H1 (cell line): ENCODE data around the gene FGGY. TPM values are rescaled to one million over a fixed set of nuclear protein-coding genes. Genes with fewer than 3 reads are reported as not detected.

Experiments
- CTCF ChIA-PET: fragments of 300-600 bp; sonication (Branson Sonifier 250); formaldehyde crosslinking; loops from one replicate; lab custom pipeline; 2021; ENCODE audit not compliant: partially characterized antibody; lab: Charles Lee
- POLR2A ChIA-PET: fragments of 300-600 bp; sonication (Branson Sonifier 250); formaldehyde crosslinking; loops from one replicate; lab custom pipeline; 2021; ENCODE audit warnings: inconsistent platforms; ENCODE audit not compliant: partially characterized antibody; lab: Charles Lee
- DNase-seq, 2 experiments: peaks; one replicate each; pipeline versions ENCODE4 v3.0.0 to v3.0.0-alpha.2; 2010 to 2022; ENCODE audit warnings: low spot score in 2 of 2, low read depth in 1 of 2, mixed read lengths in 1 of 2
- FAIRE-seq: peaks from 2 replicates; lab custom pipeline; 2011; peaks lifted over from hg19 to GRCh38; lab: Jason Lieb, UNC
- H2AFZ ChIP-seq: 2 replicates; pipeline ENCODE4 v1.8.1; 2012; ENCODE audit warnings: low read length, inconsistent platforms
- H2AK5ac ChIP-seq: 2 replicates; pipeline ENCODE4 v1.6.1; 2013; ENCODE audit warnings: low read depth, low read length
- H2BK120ac ChIP-seq: replicated peaks from 2 replicates; pipeline ENCODE3; 2013; ENCODE audit warnings: low read depth, low read length, inconsistent platforms
- H2BK12ac ChIP-seq: 2 replicates; pipeline ENCODE4 v1.6.1; 2013; ENCODE audit warnings: low read depth, low read length
- H2BK15ac ChIP-seq: 2 replicates; pipeline ENCODE4 v1.6.1; 2013; ENCODE audit warnings: low read length
- H2BK20ac ChIP-seq: 2 replicates; pipeline ENCODE4 v1.6.1; 2013; ENCODE audit warnings: low read length
- H2BK5ac ChIP-seq: 2 replicates; pipeline ENCODE4 v1.6.1; 2013; ENCODE audit warnings: low read depth, low read length
- H3K14ac ChIP-seq: 2 replicates; pipeline ENCODE4 v1.6.1; 2013; ENCODE audit warnings: inconsistent platforms; ENCODE audit not compliant: insufficient read length
- H3K18ac ChIP-seq: 2 replicates; pipeline ENCODE4 v1.6.1; 2013; ENCODE audit warnings: low read length; ENCODE audit errors: extremely low read depth
- H3K23ac ChIP-seq: 2 replicates; pipeline ENCODE4 v1.6.1; 2013; ENCODE audit warnings: inconsistent platforms; ENCODE audit not compliant: insufficient read length
- H3K23me2 ChIP-seq: 2 replicates; pipeline ENCODE4 v1.6.1; 2013; ENCODE audit warnings: low read depth, low read length
- H3K27ac ChIP-seq: 2 replicates; pipeline ENCODE4 v1.6.1; 2011; ENCODE audit warnings: low read depth, low read length, inconsistent platforms
- H3K27me3 ChIP-seq, 4 experiments: replicated peaks in 1 of 4; 1 replicate in 1 of 4; 2 replicates in 3 of 4; pipeline versions ENCODE4 v1.6.1 to v1.8.1; 2011 to 2013; ENCODE audit warnings: low read length in 3 of 4, mild to moderate bottlenecking in 3 of 4, inconsistent platforms in 2 of 4, mixed read lengths in 2 of 4, moderate library complexity in 1 of 4; ENCODE audit not compliant: control insufficient read depth in 3 of 4, insufficient read depth in 3 of 4; ENCODE audit errors: extremely low read depth in 1 of 4
- H3K36me3 ChIP-seq, 4 experiments: 2 replicates each; pipeline versions ENCODE4 v1.6.1 to v1.8.1; 2011 to 2013; ENCODE audit warnings: mild to moderate bottlenecking in 4 of 4, low read length in 3 of 4, moderate library complexity in 2 of 4, control low read depth in 1 of 4, inconsistent platforms in 1 of 4; ENCODE audit not compliant: insufficient read depth in 4 of 4, control insufficient read depth in 2 of 4
- H3K4ac ChIP-seq: replicated peaks from 2 replicates; pipeline ENCODE3; 2013; ENCODE audit warnings: low read length, low read depth, mixed read lengths, inconsistent platforms; ENCODE audit not compliant: insufficient read length
- H3K4me1 ChIP-seq, 4 experiments: replicated peaks in 1 of 4; 1 replicate in 1 of 4; 2 replicates in 3 of 4; pipeline versions ENCODE4 v1.6.1 to v1.8.1; 2011 to 2013; ENCODE audit warnings: low read length in 3 of 4, inconsistent platforms in 2 of 4, mixed read lengths in 1 of 4; ENCODE audit not compliant: insufficient read depth in 4 of 4, control insufficient read depth in 3 of 4
- H3K4me2 ChIP-seq, 2 experiments: 2 replicates each; pipeline versions ENCODE4 v1.6.1 to v1.8.1; 2011 to 2013; ENCODE audit warnings: low read depth in 2 of 2, low read length in 2 of 2, control low read depth in 1 of 2, inconsistent platforms in 1 of 2, mild to moderate bottlenecking in 1 of 2; ENCODE audit not compliant: insufficient read depth in 1 of 2
- H3K4me3 ChIP-seq, 4 experiments: fragments of 200-600, 300-600 bp in 1 of 4; sonication (generic), shearing (Covaris generic), sonication (Bioruptor Twin) in 1 of 4; 2 replicates each; pipeline versions ENCODE4 v1.5.1 to v1.8.1; 2011 to 2016; ENCODE audit warnings: low read length in 4 of 4, low read depth in 3 of 4, control low read depth in 2 of 4, inconsistent platforms in 2 of 4, mild to moderate bottlenecking in 2 of 4, mixed read lengths in 1 of 4, moderate library complexity in 1 of 4; ENCODE audit not compliant: insufficient read depth in 2 of 4; ENCODE audit errors: extremely low read depth in 1 of 4
- H3K56ac ChIP-seq: replicated peaks from 2 replicates; pipeline ENCODE3; 2013; ENCODE audit warnings: low read depth, mild to moderate bottlenecking, mixed read lengths, low read length, inconsistent platforms; ENCODE audit not compliant: insufficient read length
- H3K79me1 ChIP-seq: 2 replicates; pipeline ENCODE4 v1.6.1; 2013; ENCODE audit warnings: low read depth, low read length, control low read depth
- H3K79me2 ChIP-seq, 2 experiments: 2 replicates each; pipeline versions ENCODE4 v1.6.1 to v1.8.1; 2012 to 2013; ENCODE audit warnings: low read length in 2 of 2, mild to moderate bottlenecking in 2 of 2, inconsistent platforms in 1 of 2; ENCODE audit not compliant: insufficient read depth in 2 of 2, control insufficient read depth in 1 of 2
- H3K9ac ChIP-seq, 4 experiments: replicated peaks in 1 of 4; 1 replicate in 1 of 4; 2 replicates in 3 of 4; pipeline versions ENCODE4 v1.6.1 to v1.8.1; 2011 to 2013; ENCODE audit warnings: low read depth in 3 of 4, low read length in 3 of 4, control low read depth in 2 of 4, mild to moderate bottlenecking in 2 of 4, moderate library complexity in 2 of 4, inconsistent platforms in 1 of 4; ENCODE audit errors: extremely low read depth in 1 of 4
- H3K9me3 ChIP-seq, 2 experiments: 2 replicates each; pipeline versions ENCODE4 v1.6.1 to v1.8.1; 2012 to 2013; ENCODE audit warnings: mild to moderate bottlenecking in 2 of 2, moderate library complexity in 2 of 2, control low read depth in 1 of 2, inconsistent platforms in 1 of 2, low read depth in 1 of 2, low read length in 1 of 2, mixed read lengths in 1 of 2; ENCODE audit not compliant: insufficient read depth in 2 of 2
- H4K20me1 ChIP-seq, 2 experiments: replicated peaks in 1 of 2; 2 replicates each; pipeline versions ENCODE3 to v1.8.1; 2011 to 2013; ENCODE audit warnings: inconsistent platforms in 2 of 2, low read length in 2 of 2, mild to moderate bottlenecking in 1 of 2; ENCODE audit not compliant: insufficient read depth in 2 of 2, control insufficient read depth in 1 of 2
- H4K5ac ChIP-seq: 2 replicates; pipeline ENCODE4 v1.6.1; 2013; ENCODE audit warnings: low read length, low read depth, mixed read lengths, inconsistent platforms; ENCODE audit not compliant: insufficient read length
- H4K8ac ChIP-seq: 2 replicates; pipeline ENCODE4 v1.8.0; 2013; ENCODE audit warnings: mild to moderate bottlenecking, moderate library complexity, low read length, inconsistent platforms; ENCODE audit not compliant: insufficient read depth; ENCODE audit errors: extremely low read depth
- H4K91ac ChIP-seq: replicated peaks from 2 replicates; pipeline ENCODE3; 2013; ENCODE audit warnings: low read length, mixed read lengths, inconsistent platforms; ENCODE audit not compliant: insufficient read length
- HDAC6 ChIP-seq: IDR thresholded peaks from one replicate; pipeline ENCODE4 v1.7.1; 2012; ENCODE audit warnings: low read depth, mild to moderate bottlenecking, inconsistent platforms, low read length, moderate library complexity
- KDM4A ChIP-seq: IDR thresholded peaks from one replicate; pipeline ENCODE4 v1.7.1; 2012; ENCODE audit warnings: low read depth, mild to moderate bottlenecking, moderate library complexity, low read length, inconsistent platforms; ENCODE audit not compliant: severe bottlenecking
- SIRT6 ChIP-seq: IDR thresholded peaks from one replicate; pipeline ENCODE4 v1.7.1; 2012; ENCODE audit warnings: low read length, inconsistent platforms
- WGBS, 2 experiments: shearing (Covaris generic) in 1 of 2; methylation state at CpG; one replicate each; pipeline versions ENCODE4 v1.1.6 to v1.1.7; 2013 to 2015; ENCODE audit warnings: low lambda C conversion rate in 2 of 2, mixed read lengths in 2 of 2, inconsistent platforms in 1 of 2, low coverage in 1 of 2, missing lambda C conversion rate in 1 of 2; ENCODE audit not compliant: insufficient replicate concordance in 2 of 2, insufficient coverage in 1 of 2, insufficient read length in 1 of 2; ENCODE audit errors: extremely low coverage in 1 of 2, missing lambda C conversion rate in 1 of 2; 5-methylcytosine and 5-hydroxymethylcytosine counted together
- polyA plus RNA-seq, 7 experiments: library from polyadenylated mRNA; depleted of rRNA in 3 of 7; stranded (reverse) in 5 of 7; unstranded in 2 of 7; fragments of >200 nt in 5 of 7; fragments of 200-250 nt in 2 of 7; gene quantifications; 1 replicate in 5 of 7; 2 replicates in 1 of 7; 4 replicates in 1 of 7; pipeline versions ENCODE4 v1.2.1 to v1.2.3, GENCODE V29; 2011 to 2013; ENCODE audit warnings: missing spikeins in 2 of 7, mixed read lengths in 2 of 7
- total RNA-seq: library from RNA; stranded (reverse); fragmentation: NEBNext Ultra II Directional; extraction: Animal tissue kit (Norgen Biotek cat#: 25700); gene quantifications from 2 replicates; pipeline ENCODE4 v1.2.1, GENCODE V29; 2021

The FGGY gene
- total and polyA plus RNA-seq, 2 of the 8 experiments (the other 6 are each of a cell fraction or from before 2014, with no cell fraction given), result 10.3 to 12.5 TPM

DNA sequence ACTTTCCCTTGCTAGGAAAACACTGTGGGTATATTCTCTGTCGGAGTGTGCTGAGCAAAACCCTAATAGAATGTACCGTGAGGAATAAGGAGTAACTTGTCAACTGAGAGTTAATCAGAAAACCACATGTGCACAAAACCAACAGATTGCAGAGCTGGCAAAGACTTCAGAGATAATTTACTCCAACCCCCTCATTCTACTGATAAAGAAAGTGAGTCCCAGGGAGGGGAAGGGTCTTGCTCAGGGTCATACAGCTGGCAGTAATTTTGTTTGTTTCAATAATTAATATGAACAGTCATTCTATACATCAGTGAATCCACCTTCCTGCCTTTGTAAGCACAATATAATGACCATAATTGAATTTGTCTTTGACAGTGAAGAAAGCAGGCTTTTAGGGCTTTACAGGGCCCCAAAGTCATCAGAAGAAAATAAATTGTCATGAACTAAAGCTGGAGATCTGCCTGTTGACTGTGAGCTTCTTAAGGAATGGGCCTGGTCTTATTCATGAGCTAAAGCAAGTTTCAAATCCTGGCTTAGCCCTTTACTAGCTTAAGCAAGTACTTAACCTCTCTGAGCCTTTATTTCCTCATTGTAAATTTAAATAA, 450.6 kb downstream of the FGGY start:
- WGBS, 2 experiments, result 100% methylated on average over 2 of the region's 2 CpGs; no CpG with 5 or more reads in 1 of the 2 experiments

More for the DNA sequence above, 450.6 kb downstream of the FGGY start:
- ChIA-PET POLR2A (no interaction called here), CTCF (interaction anchor here (1.0 kb wide), 2 partner anchors 9 to 12 kb away, joined by 3 to 4 read pairs; no protein-coding TSS in a partner anchor)
- Histone ChIP-seq H3K4ac (no peak overlapping the region), H3K4me1 (peaks cover 0 to 3% (median 1%) of the 10 kb centered on the region in 4 experiments; a peak in 1 of 7 replicates), H3K9ac (no peak overlapping the region), H4K91ac (no peak overlapping the region), H2AFZ (no peak overlapping the region), H4K5ac (no peak overlapping the region), H3K27me3 (peaks cover 0 to 3% (median 0%) of the 10 kb centered on the region in 4 experiments; a peak in 1 of 7 replicates), H2BK120ac (no peak overlapping the region), H4K8ac (no peak overlapping the region), H3K18ac (no peak overlapping the region), H3K23ac (no peak overlapping the region), H3K4me3 (no peak overlapping the region), H3K27ac (no peak overlapping the region), H3K9me3 (no peaks in the 10 kb centered on the region), H3K79me2 (no peaks in the 10 kb centered on the region), H3K23me2 (no peaks in the 10 kb centered on the region; the same call in 1 of the 2 replicates), H4K20me1 (no peaks in the 10 kb centered on the region), H2BK20ac (no peak overlapping the region), H3K14ac (no peak overlapping the region), H3K36me3 (no peaks in the 10 kb centered on the region), H2BK12ac (no peak overlapping the region), H2AK5ac (no peak overlapping the region), H2BK15ac (no peak overlapping the region), H3K4me2 (no peak overlapping the region), H2BK5ac (no peak overlapping the region), H3K56ac (no peak overlapping the region), H3K79me1 (no peaks in the 10 kb centered on the region)
- DNase-seq, result no peak
- FAIRE-seq, result no peak
- TF ChIP-seq HDAC6 (no peak), KDM4A (no peak), SIRT6 (no peak)
